H9 (cell line): ENCODE data around the gene EHD3. TPM values are rescaled to one million over a fixed set of nuclear protein-coding genes. Genes with fewer than 3 reads are reported as not detected.

Experiments
- DNase-seq: peaks from one replicate; pipeline ENCODE4 v3.0.0-alpha.2; 2017
- H2AFZ ChIP-seq: one replicate; pipeline ENCODE4 v1.6.1; 2013; ENCODE audit warnings: mild to moderate bottlenecking, low read length, control low read depth, moderate library complexity
- H2AK5ac ChIP-seq: 2 replicates; pipeline ENCODE4 v1.6.1; 2013; ENCODE audit warnings: low read length, control low read depth, mixed read lengths; ENCODE audit not compliant: insufficient read length
- H2BK120ac ChIP-seq: one replicate; pipeline ENCODE4 v1.6.1; 2013; ENCODE audit warnings: low read depth, mild to moderate bottlenecking, low read length, control low read depth, inconsistent platforms; ENCODE audit not compliant: poor library complexity, severe bottlenecking
- H2BK12ac ChIP-seq: 2 replicates; pipeline ENCODE4 v1.6.1; 2013; ENCODE audit warnings: low read length, control low read depth, mixed read lengths, low read depth; ENCODE audit not compliant: insufficient read length
- H2BK15ac ChIP-seq: 2 replicates; pipeline ENCODE4 v1.6.1; 2013; ENCODE audit warnings: low read depth, low read length, control low read depth
- H2BK20ac ChIP-seq: one replicate; pipeline ENCODE4 v1.6.1; 2013; ENCODE audit warnings: low read depth, mild to moderate bottlenecking, low read length, control low read depth, inconsistent platforms; ENCODE audit not compliant: poor library complexity, severe bottlenecking
- H2BK5ac ChIP-seq: 2 replicates; pipeline ENCODE4 v1.6.1; 2013; ENCODE audit warnings: low read length, control low read depth, mixed read lengths; ENCODE audit not compliant: insufficient read length
- H3K14ac ChIP-seq: 2 replicates; pipeline ENCODE4 v1.6.1; 2013; ENCODE audit warnings: low read length, control low read depth; ENCODE audit not compliant: insufficient read depth
- H3K18ac ChIP-seq: 2 replicates; pipeline ENCODE4 v1.6.1; 2013; ENCODE audit warnings: low read depth, mild to moderate bottlenecking, mixed read lengths, low read length, control low read depth; ENCODE audit not compliant: insufficient read length
- H3K23ac ChIP-seq: 2 replicates; pipeline ENCODE4 v1.6.1; 2013; ENCODE audit warnings: low read length, control low read depth, mixed read lengths, low read depth; ENCODE audit not compliant: insufficient read length
- H3K23me2 ChIP-seq: 2 replicates; pipeline ENCODE4 v1.6.1; 2013; ENCODE audit warnings: low read depth, mild to moderate bottlenecking, mixed read lengths, low read length, control low read depth; ENCODE audit not compliant: insufficient read length, poor library complexity, severe bottlenecking
- H3K27ac ChIP-seq: 2 replicates; pipeline ENCODE4 v1.5.1; 2013; ENCODE audit warnings: low read length, control low read depth, mixed read lengths, low read depth; ENCODE audit not compliant: insufficient read length
- H3K27me3 ChIP-seq: 2 replicates; pipeline ENCODE4 v1.6.1; 2013; ENCODE audit warnings: low read length, control low read depth, inconsistent platforms; ENCODE audit not compliant: insufficient read depth
- H3K4ac ChIP-seq: 2 replicates; pipeline ENCODE4 v1.6.1; 2013; ENCODE audit warnings: low read depth, mild to moderate bottlenecking, control low read depth, inconsistent platforms, low read length, moderate library complexity
- H3K4me1 ChIP-seq: 2 replicates; pipeline ENCODE4 v1.6.1; 2013; ENCODE audit warnings: low read length, control low read depth, inconsistent platforms; ENCODE audit not compliant: insufficient read depth
- H3K4me2 ChIP-seq: 2 replicates; pipeline ENCODE4 v1.6.1; 2013; ENCODE audit warnings: low read length, control low read depth, mixed read lengths; ENCODE audit not compliant: insufficient read length, insufficient read depth
- H3K56ac ChIP-seq: 2 replicates; pipeline ENCODE4 v1.6.1; 2013; ENCODE audit warnings: low read depth, mild to moderate bottlenecking, mixed read lengths, low read length, control low read depth; ENCODE audit not compliant: insufficient read length
- H3K79me1 ChIP-seq: 2 replicates; pipeline ENCODE4 v1.6.1; 2013; ENCODE audit warnings: low read depth, mild to moderate bottlenecking, moderate library complexity, low read length, control low read depth, inconsistent platforms; ENCODE audit not compliant: insufficient read depth, poor library complexity, severe bottlenecking
- H3K79me2 ChIP-seq: 2 replicates; pipeline ENCODE4 v1.6.1; 2013; ENCODE audit warnings: low read length, control low read depth, inconsistent platforms; ENCODE audit not compliant: insufficient read depth
- H3K9ac ChIP-seq: 2 replicates; pipeline ENCODE4 v1.6.1; 2013; ENCODE audit warnings: low read length, control low read depth, mixed read lengths; ENCODE audit not compliant: insufficient read length; ENCODE audit errors: extremely low read depth
- H3K9me3 ChIP-seq: one replicate; pipeline ENCODE4 v1.6.1; 2013; ENCODE audit warnings: low read depth, low read length, inconsistent platforms; ENCODE audit not compliant: control insufficient read depth
- H3T11ph ChIP-seq: one replicate; pipeline ENCODE4 v1.6.1; 2013; ENCODE audit warnings: mild to moderate bottlenecking, low read length, control low read depth, inconsistent platforms
- H4K20me1 ChIP-seq: one replicate; pipeline ENCODE4 v1.6.1; 2013; ENCODE audit not compliant: control insufficient read depth, insufficient read length, insufficient read depth
- H4K5ac ChIP-seq: 2 replicates; pipeline ENCODE4 v1.6.1; 2013; ENCODE audit warnings: low read depth, mild to moderate bottlenecking, mixed read lengths, low read length, control low read depth; ENCODE audit not compliant: insufficient read length
- H4K8ac ChIP-seq: replicated peaks from 2 replicates; pipeline ENCODE4 v1.6.1; 2013; ENCODE audit warnings: low read length, control low read depth, mixed read lengths, low read depth; ENCODE audit not compliant: insufficient read length
- H4K91ac ChIP-seq: 2 replicates; pipeline ENCODE4 v1.6.1; 2013; ENCODE audit warnings: low read depth, mild to moderate bottlenecking, moderate library complexity, mixed read lengths, low read length, control low read depth; ENCODE audit not compliant: insufficient read length
- H3K27ac Mint-ChIP-seq, 3 experiments: 2 replicates in 2 of 3; 3 replicates in 1 of 3; pipeline ENCODE4 v1.8.0; 2020 to 2021; ENCODE audit warnings: mixed read lengths in 3 of 3, mild to moderate bottlenecking in 1 of 3, moderate library complexity in 1 of 3
- H3K27me3 Mint-ChIP-seq: 2 replicates; pipeline ENCODE4 v1.8.0; 2021; ENCODE audit warnings: low read depth, mild to moderate bottlenecking, moderate library complexity, mixed read lengths
- H3K36me3 Mint-ChIP-seq, 3 experiments: 2 replicates in 2 of 3; 3 replicates in 1 of 3; pipeline ENCODE4 v1.8.0; 2020 to 2021; ENCODE audit warnings: low read depth in 3 of 3, mixed read lengths in 3 of 3; ENCODE audit not compliant: insufficient read depth in 1 of 3
- H3K4me1 Mint-ChIP-seq, 2 experiments: 2 replicates each; pipeline ENCODE4 v1.8.0; 2020; ENCODE audit warnings: mixed read lengths in 2 of 2
- H3K4me3 Mint-ChIP-seq, 2 experiments: 2 replicates in 1 of 2; 3 replicates in 1 of 2; pipeline ENCODE4 v1.8.0; 2020 to 2021; ENCODE audit warnings: mild to moderate bottlenecking in 2 of 2, mixed read lengths in 2 of 2, moderate library complexity in 1 of 2
- H3K9me3 Mint-ChIP-seq, 2 experiments: 2 replicates in 1 of 2; 3 replicates in 1 of 2; pipeline ENCODE4 v1.8.0; 2020; ENCODE audit warnings: mild to moderate bottlenecking in 2 of 2, mixed read lengths in 2 of 2, moderate library complexity in 1 of 2
- CTCF ChIP-seq: fragments of 200-600 bp; sonication (generic); conservative IDR thresholded peaks from 3 replicates; pipeline ENCODE4 v1.8.0; 2021; ENCODE audit warnings: antibody characterized with exemption, mild to moderate bottlenecking
- WGBS: extraction: QIAGEN DNeasy Blood & Tissue Kit; methylation state at CpG from one replicate; pipeline ENCODE4 v1.1.7; 2013; ENCODE audit warnings: missing lambda C conversion rate, low lambda C conversion rate, mixed read lengths; ENCODE audit not compliant: insufficient read length; ENCODE audit errors: extremely low coverage; 5-methylcytosine and 5-hydroxymethylcytosine counted together
- total RNA-seq: library from RNA; stranded (reverse); gene quantifications from 2 replicates; pipeline ENCODE4 v1.2.1, GENCODE V29; 2021

EHD3 gene
- total RNA-seq, 1 experiment from 2014 or later: 8.3 TPM

GRCh38 chr2:31204783-31205182 lies 29.2 kb upstream of the EHD3 start:
- no peak overlapping the region for H3K56ac ChIP-seq
- no peaks in the 10 kb centered on the region for H3K79me2 ChIP-seq
- H3K18ac ChIP-seq: no peak overlapping the region
- no peak overlapping the region for H4K8ac ChIP-seq
- H2BK5ac ChIP-seq: no peak overlapping the region
- H3K27ac ChIP-seq: no peak overlapping the region
- no peak overlapping the region for H4K91ac ChIP-seq
- H2AFZ ChIP-seq: no peak overlapping the region
- H2BK20ac ChIP-seq: no peak overlapping the region
- Mint-ChIP-seq H3K27ac (no peak overlapping the region), H3K4me1 (peaks cover 13 to 17% of the 10 kb centered on the region in 2 experiments), H3K27me3 (peaks cover 1% of the 10 kb centered on the region; the same call in 1 of the 2 replicates), H3K9me3 (no peaks in the 10 kb centered on the region), H3K4me3 (no peak overlapping the region), H3K36me3 (no peaks in the 10 kb centered on the region)
- no peak overlapping the region for H2BK12ac ChIP-seq
- H3K4me1 ChIP-seq: no peaks in the 10 kb centered on the region
- no peak overlapping the region for H3K4me2 ChIP-seq
- no peak for TF ChIP-seq CTCF
- no peaks in the 10 kb centered on the region for H3K23me2 ChIP-seq
- DNase-seq: no peak
- H3K9ac ChIP-seq: no peak overlapping the region
- no peak overlapping the region for H2BK15ac ChIP-seq
- H3K4ac ChIP-seq: no peak overlapping the region
- no peak overlapping the region for H2BK120ac ChIP-seq
- no peak overlapping the region for H4K5ac ChIP-seq
- no peak overlapping the region for H3K23ac ChIP-seq
- WGBS: no CpG with 5 or more reads among the region's 6 CpGs
- no peaks in the 10 kb centered on the region for H3K9me3 ChIP-seq
- no peaks in the 10 kb centered on the region for H3K79me1 ChIP-seq
- H3T11ph ChIP-seq: no peak overlapping the region
- H4K20me1 ChIP-seq: no peaks in the 10 kb centered on the region
- H3K14ac ChIP-seq: no peak overlapping the region
- no peak overlapping the region for H2AK5ac ChIP-seq
- no peaks in the 10 kb centered on the region for H3K27me3 ChIP-seq
